WTC11 (cell line): Measurements from ENCODE around the gene COBL.

Experiments used
- CREB1 ChIP-seq: sonication (generic); formaldehyde crosslinking; IDR thresholded peaks from 2 replicates; pipeline ENCODE4 v1.8.0; 2023; ENCODE audit warnings: mild to moderate bottlenecking, missing genetic modification reagents
- CREM ChIP-seq: sonication (generic); formaldehyde crosslinking; IDR thresholded peaks from 2 replicates; pipeline ENCODE4 v1.8.1; 2022; ENCODE audit warnings: mild to moderate bottlenecking, missing genetic modification reagents, moderate library complexity
- ELF4 ChIP-seq: sonication (generic); formaldehyde crosslinking; IDR thresholded peaks from 2 replicates; pipeline ENCODE4 v1.8.1; 2022; ENCODE audit warnings: low read depth, mild to moderate bottlenecking, moderate library complexity, missing genetic modification reagents
- ETV6 ChIP-seq: sonication (generic); formaldehyde crosslinking; IDR thresholded peaks from 2 replicates; pipeline ENCODE4 v1.8.1; 2022; ENCODE audit warnings: mild to moderate bottlenecking, missing genetic modification reagents
- FOXK1 ChIP-seq: sonication (generic); formaldehyde crosslinking; IDR thresholded peaks from 2 replicates; pipeline ENCODE4 v1.8.0; 2022; ENCODE audit warnings: mild to moderate bottlenecking, moderate library complexity, missing genetic modification reagents
- GABPB1 ChIP-seq: sonication (generic); formaldehyde crosslinking; IDR thresholded peaks from 2 replicates; pipeline ENCODE4 v1.8.1; 2023; ENCODE audit warnings: mild to moderate bottlenecking, missing genetic modification reagents
- KAT7 ChIP-seq: sonication (generic); formaldehyde crosslinking; IDR thresholded peaks from 2 replicates; pipeline ENCODE4 v1.8.1; 2023; ENCODE audit warnings: missing genetic modification reagents, mild to moderate bottlenecking, borderline replicate concordance
- NR2C2 ChIP-seq: sonication (generic); formaldehyde crosslinking; IDR thresholded peaks from 2 replicates; pipeline ENCODE4 v1.8.0; 2022; ENCODE audit warnings: mild to moderate bottlenecking, missing genetic modification reagents
- SP1 ChIP-seq: sonication (generic); formaldehyde crosslinking; conservative IDR thresholded peaks from 2 replicates; pipeline ENCODE4 v1.8.1; 2022; ENCODE audit warnings: missing genetic modification reagents
- TF ChIP-seq, protein P1 (sequence below): fragments of 200-600 bp; IDR thresholded peaks from 2 replicates; pipeline ENCODE4 v1.8.0; 2022; ENCODE audit warnings: antibody characterized with exemption
- TF ChIP-seq, protein P2 (sequence below): sonication (generic); formaldehyde crosslinking; IDR thresholded peaks from 2 replicates; pipeline ENCODE4 v1.8.1; 2023; ENCODE audit warnings: mild to moderate bottlenecking, missing genetic modification reagents, moderate library complexity
- TF ChIP-seq, protein P3 (sequence below): sonication (generic); formaldehyde crosslinking; IDR thresholded peaks from 2 replicates; pipeline ENCODE4 v1.8.0; 2022; ENCODE audit warnings: mild to moderate bottlenecking, missing genetic modification reagents
- TF ChIP-seq, protein P4 (sequence below): sonication (generic); formaldehyde crosslinking; IDR thresholded peaks from 2 replicates; pipeline ENCODE4 v1.8.0; 2023; ENCODE audit warnings: mild to moderate bottlenecking, missing genetic modification reagents
- TF ChIP-seq, protein P5 (sequence below): sonication (generic); formaldehyde crosslinking; IDR thresholded peaks from 2 replicates; pipeline ENCODE4 v1.8.0; 2022; ENCODE audit warnings: mild to moderate bottlenecking, missing genetic modification reagents

DNA sequence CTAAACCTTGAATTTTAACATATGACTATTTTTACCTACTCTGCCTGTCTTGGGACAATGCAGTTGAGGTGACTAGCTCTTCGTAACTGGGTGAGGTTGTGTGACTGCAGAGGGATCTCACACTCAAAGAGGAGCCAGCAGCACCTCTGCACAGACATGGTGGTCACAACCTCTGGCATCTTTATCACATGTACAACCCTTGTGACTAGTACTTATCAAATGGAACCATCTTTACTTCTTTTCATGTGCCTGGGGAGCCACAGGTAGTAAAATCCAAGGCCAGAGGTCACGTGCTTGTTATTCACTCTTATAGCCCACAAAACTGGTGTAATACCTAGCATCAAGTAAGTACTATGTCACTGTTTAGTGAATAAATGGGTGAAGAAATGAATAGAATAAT, 244.3 kb downstream of the COBL start:
- TF ChIP-seq, protein P1, sequence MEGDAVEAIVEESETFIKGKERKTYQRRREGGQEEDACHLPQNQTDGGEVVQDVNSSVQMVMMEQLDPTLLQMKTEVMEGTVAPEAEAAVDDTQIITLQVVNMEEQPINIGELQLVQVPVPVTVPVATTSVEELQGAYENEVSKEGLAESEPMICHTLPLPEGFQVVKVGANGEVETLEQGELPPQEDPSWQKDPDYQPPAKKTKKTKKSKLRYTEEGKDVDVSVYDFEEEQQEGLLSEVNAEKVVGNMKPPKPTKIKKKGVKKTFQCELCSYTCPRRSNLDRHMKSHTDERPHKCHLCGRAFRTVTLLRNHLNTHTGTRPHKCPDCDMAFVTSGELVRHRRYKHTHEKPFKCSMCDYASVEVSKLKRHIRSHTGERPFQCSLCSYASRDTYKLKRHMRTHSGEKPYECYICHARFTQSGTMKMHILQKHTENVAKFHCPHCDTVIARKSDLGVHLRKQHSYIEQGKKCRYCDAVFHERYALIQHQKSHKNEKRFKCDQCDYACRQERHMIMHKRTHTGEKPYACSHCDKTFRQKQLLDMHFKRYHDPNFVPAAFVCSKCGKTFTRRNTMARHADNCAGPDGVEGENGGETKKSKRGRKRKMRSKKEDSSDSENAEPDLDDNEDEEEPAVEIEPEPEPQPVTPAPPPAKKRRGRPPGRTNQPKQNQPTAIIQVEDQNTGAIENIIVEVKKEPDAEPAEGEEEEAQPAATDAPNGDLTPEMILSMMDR: no peak
- TF ChIP-seq CREB1 (CRISPR knock-in tag): no peak
- TF ChIP-seq ELF4 (CRISPR knock-in tag): no peak
- TF ChIP-seq, protein P2, sequence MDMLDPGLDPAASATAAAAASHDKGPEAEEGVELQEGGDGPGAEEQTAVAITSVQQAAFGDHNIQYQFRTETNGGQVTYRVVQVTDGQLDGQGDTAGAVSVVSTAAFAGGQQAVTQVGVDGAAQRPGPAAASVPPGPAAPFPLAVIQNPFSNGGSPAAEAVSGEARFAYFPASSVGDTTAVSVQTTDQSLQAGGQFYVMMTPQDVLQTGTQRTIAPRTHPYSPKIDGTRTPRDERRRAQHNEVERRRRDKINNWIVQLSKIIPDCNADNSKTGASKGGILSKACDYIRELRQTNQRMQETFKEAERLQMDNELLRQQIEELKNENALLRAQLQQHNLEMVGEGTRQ (CRISPR knock-in tag): no peak
- no peak for TF ChIP-seq CREM (CRISPR knock-in tag)
- TF ChIP-seq, protein P3, sequence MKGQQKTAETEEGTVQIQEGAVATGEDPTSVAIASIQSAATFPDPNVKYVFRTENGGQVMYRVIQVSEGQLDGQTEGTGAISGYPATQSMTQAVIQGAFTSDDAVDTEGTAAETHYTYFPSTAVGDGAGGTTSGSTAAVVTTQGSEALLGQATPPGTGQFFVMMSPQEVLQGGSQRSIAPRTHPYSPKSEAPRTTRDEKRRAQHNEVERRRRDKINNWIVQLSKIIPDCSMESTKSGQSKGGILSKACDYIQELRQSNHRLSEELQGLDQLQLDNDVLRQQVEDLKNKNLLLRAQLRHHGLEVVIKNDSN: no peak
- no peak for TF ChIP-seq SP1
- TF ChIP-seq GABPB1: no peak
- TF ChIP-seq FOXK1 (CRISPR knock-in tag): no peak
- TF ChIP-seq, protein P4, sequence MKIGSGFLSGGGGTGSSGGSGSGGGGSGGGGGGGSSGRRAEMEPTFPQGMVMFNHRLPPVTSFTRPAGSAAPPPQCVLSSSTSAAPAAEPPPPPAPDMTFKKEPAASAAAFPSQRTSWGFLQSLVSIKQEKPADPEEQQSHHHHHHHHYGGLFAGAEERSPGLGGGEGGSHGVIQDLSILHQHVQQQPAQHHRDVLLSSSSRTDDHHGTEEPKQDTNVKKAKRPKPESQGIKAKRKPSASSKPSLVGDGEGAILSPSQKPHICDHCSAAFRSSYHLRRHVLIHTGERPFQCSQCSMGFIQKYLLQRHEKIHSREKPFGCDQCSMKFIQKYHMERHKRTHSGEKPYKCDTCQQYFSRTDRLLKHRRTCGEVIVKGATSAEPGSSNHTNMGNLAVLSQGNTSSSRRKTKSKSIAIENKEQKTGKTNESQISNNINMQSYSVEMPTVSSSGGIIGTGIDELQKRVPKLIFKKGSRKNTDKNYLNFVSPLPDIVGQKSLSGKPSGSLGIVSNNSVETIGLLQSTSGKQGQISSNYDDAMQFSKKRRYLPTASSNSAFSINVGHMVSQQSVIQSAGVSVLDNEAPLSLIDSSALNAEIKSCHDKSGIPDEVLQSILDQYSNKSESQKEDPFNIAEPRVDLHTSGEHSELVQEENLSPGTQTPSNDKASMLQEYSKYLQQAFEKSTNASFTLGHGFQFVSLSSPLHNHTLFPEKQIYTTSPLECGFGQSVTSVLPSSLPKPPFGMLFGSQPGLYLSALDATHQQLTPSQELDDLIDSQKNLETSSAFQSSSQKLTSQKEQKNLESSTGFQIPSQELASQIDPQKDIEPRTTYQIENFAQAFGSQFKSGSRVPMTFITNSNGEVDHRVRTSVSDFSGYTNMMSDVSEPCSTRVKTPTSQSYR: no peak
- TF ChIP-seq, protein P5, sequence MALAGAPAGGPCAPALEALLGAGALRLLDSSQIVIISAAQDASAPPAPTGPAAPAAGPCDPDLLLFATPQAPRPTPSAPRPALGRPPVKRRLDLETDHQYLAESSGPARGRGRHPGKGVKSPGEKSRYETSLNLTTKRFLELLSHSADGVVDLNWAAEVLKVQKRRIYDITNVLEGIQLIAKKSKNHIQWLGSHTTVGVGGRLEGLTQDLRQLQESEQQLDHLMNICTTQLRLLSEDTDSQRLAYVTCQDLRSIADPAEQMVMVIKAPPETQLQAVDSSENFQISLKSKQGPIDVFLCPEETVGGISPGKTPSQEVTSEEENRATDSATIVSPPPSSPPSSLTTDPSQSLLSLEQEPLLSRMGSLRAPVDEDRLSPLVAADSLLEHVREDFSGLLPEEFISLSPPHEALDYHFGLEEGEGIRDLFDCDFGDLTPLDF (CRISPR knock-in tag): no peak
- no peak for TF ChIP-seq KAT7 (CRISPR knock-in tag)
- no peak for TF ChIP-seq NR2C2 (CRISPR knock-in tag)
- no peak for TF ChIP-seq ETV6 (CRISPR knock-in tag)
